Upper lobe of right lung (tissue), 1 donor: ENCODE results near the gene BRCC3. TPM values are rescaled to one million over a fixed set of nuclear protein-coding genes. Genes with fewer than 3 reads are reported as not detected.

ENCODE experiments used
- ATAC-seq: fragments of 200-7000 bp; cut with Tn5 transposase; one replicate; pipeline ENCODE4 v1.9.1; 2020; ENCODE audit warnings: mild to moderate bottlenecking, moderate library complexity
- DNase-seq: peaks from one replicate; pipeline ENCODE4 v3.0.0-alpha.2; 2020
- H3K27ac ChIP-seq: fragments of 200-600 bp; one replicate; pipeline ENCODE4 v1.8.0; 2022
- H3K27me3 ChIP-seq: fragments of 200-600 bp; one replicate; pipeline ENCODE4 v1.8.0; 2022; ENCODE audit warnings: mild to moderate bottlenecking
- H3K36me3 ChIP-seq: fragments of 200-600 bp; one replicate; pipeline ENCODE4 v1.8.0; 2022
- H3K4me1 ChIP-seq: fragments of 200-600 bp; one replicate; pipeline ENCODE4 v1.8.0; 2022
- H3K4me3 ChIP-seq: fragments of 200-600 bp; one replicate; pipeline ENCODE4 v1.8.0; 2022; ENCODE audit warnings: mild to moderate bottlenecking
- H3K9me3 ChIP-seq: fragments of 200-600 bp; one replicate; pipeline ENCODE4 v1.8.0; 2022
- intact Hi-C: fragments of 100-400 bp; cut with DNase I; formaldehyde crosslinking; loops from one replicate; pipeline ENCODE4 v1.11.0; 2022
- total RNA-seq: library from RNA; stranded (reverse); fragmentation: NEBNext Ultra II Directional; extraction: Animal tissue kit (Norgen Biotek cat#: 25700); gene quantifications from one replicate; pipeline ENCODE4 v1.2.1, GENCODE V29; 2021
- TF ChIP-seq, protein P1 (sequence below): fragments of 200-600 bp; IDR thresholded peaks from one replicate; pipeline ENCODE4 v1.8.0; 2022; ENCODE audit warnings: antibody characterized with exemption
- donor health status: DM: no; HTN: yes; CAD: no; lungs with severe emphysema.

BRCC3 gene
- total RNA-seq, 1 donor from 2014 or later: 16.7 TPM

DNA sequence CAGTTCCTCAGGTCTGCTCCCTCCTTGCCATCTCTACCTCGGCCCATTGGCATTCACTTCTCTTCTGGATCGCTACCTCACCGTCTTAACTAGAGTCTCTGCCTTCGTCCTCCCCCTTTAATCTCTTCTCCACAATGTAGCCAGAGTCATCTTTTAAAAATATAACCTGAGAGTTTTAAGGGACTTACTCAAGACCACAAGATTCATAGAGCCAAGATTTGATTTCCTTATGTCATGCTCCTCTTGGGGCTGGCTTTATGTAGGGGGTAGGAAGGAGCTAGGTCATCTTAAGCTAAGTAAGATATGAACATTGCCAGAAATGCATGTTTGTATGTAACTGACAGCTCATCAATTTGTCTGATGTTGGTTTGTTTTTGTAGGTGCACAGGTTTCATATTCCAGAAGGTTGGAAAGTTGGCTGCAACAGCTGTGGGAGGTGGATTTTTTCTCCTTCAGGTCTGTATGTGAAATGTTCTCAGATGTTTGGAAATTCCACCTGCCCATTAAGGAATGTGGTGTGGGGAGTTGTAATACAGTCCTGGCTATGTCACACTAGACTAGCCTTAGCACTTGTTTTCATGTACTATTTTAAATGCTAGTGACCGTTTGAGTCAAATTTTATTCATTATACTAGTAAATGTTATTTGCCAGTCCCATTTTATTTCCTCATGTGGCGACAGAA lies 25.0 kb upstream of the BRCC3 start:
- Histone ChIP-seq H3K4me3 (no peak overlapping the region), H3K27me3 (no peaks in the 10 kb centered on the region), H3K36me3 (no peaks in the 10 kb centered on the region), H3K9me3 (no peaks in the 10 kb centered on the region), H3K27ac (no peak overlapping the region), H3K4me1 (no peaks in the 10 kb centered on the region)
- TF ChIP-seq, protein P1, sequence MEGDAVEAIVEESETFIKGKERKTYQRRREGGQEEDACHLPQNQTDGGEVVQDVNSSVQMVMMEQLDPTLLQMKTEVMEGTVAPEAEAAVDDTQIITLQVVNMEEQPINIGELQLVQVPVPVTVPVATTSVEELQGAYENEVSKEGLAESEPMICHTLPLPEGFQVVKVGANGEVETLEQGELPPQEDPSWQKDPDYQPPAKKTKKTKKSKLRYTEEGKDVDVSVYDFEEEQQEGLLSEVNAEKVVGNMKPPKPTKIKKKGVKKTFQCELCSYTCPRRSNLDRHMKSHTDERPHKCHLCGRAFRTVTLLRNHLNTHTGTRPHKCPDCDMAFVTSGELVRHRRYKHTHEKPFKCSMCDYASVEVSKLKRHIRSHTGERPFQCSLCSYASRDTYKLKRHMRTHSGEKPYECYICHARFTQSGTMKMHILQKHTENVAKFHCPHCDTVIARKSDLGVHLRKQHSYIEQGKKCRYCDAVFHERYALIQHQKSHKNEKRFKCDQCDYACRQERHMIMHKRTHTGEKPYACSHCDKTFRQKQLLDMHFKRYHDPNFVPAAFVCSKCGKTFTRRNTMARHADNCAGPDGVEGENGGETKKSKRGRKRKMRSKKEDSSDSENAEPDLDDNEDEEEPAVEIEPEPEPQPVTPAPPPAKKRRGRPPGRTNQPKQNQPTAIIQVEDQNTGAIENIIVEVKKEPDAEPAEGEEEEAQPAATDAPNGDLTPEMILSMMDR: no peak
- ATAC-seq (no peak), DNase-seq (no peak)
- intact Hi-C loops: no loop called here

DNA sequence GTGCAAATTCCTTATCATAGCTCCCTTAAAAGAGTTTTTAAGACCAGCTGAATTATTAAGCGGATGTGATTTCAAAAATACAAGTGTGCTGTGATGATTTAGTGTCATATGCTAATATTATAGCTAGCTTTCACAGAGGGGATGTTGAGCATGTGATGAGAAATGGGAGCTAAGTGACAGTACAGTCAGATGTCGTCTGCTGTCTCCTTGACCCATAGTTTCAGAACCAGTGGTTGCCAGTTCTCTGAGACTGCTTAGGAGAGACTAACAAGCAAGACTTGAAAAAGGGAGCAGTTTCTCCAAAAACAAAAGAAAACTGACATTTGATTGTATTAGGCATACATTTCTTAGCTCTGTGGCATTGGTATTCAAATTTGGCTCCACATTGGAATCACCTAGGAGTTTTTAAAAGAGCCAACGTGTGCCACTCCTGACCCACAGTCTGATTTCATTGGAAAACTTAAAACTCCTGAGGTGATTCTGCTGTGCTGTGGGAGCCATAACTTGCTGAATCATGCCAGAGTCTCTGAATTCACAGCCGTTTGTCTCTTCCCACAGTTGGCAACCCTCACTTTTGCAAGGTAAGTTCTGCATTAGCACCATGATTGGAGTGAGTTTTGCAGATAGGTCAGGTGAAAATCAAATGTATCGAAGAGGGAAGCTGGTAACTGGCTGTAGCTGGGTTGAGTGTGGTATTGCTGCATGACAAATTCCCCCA lies 24.3 kb upstream of the BRCC3 start:
- no peaks in the 10 kb centered on the region for H3K4me1 ChIP-seq
- TF ChIP-seq, protein P1: no peak

DNA sequence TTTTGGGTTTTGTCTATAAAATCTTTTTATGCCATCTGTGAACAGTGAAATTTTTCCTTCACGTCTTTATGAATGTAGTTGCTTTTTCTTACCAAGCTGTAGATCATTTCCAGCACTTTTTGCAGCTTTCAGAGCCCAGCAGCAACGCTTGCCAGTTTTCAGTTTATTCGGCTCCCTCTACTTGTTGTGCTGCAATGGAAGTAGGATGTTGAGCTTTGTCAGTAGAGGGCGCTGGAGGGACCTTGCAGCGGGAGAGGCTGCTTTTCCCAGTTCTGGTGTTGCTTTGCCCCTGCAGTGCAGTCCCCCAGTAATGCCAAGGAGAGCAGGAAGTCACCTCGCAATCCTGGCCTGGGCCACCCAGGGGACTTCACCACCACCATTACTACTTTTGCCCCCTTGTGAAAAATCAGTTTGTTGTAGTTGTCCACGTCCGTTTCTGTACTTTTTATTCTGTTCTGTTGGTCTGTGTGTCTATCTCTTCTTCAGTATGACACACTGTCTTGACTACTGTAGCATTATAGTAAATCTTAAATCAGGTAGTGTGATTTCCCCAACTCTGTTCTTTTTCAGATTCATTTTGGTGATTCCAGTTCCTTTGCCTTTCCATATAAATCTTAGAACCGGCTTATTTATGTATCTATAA lies 22.2 kb upstream of the BRCC3 start:
- H3K27ac ChIP-seq: no peak overlapping the region
- no peaks in the 10 kb centered on the region for H3K4me1 ChIP-seq
- H3K36me3 ChIP-seq: peaks cover 8% of the 10 kb centered on the region
- no peaks in the 10 kb centered on the region for H3K9me3 ChIP-seq
- no peak for DNase-seq
- ATAC-seq: peak; percentile 62
- no peaks in the 10 kb centered on the region for H3K27me3 ChIP-seq
- intact Hi-C loops: no loop called here
- TF ChIP-seq, protein P1: peak; percentile 54
- H3K4me3 ChIP-seq: no peak overlapping the region

More for the DNA sequence above, 24.3 kb upstream of the BRCC3 start:
- Histone ChIP-seq H3K27ac (no peak overlapping the region), H3K4me3 (no peak overlapping the region), H3K27me3 (no peaks in the 10 kb centered on the region), H3K9me3 (no peaks in the 10 kb centered on the region), H3K36me3 (peaks cover 2% of the 10 kb centered on the region)
- DNase-seq (no peak), ATAC-seq (no peak)
- intact Hi-C loops: no loop called here

DNA sequence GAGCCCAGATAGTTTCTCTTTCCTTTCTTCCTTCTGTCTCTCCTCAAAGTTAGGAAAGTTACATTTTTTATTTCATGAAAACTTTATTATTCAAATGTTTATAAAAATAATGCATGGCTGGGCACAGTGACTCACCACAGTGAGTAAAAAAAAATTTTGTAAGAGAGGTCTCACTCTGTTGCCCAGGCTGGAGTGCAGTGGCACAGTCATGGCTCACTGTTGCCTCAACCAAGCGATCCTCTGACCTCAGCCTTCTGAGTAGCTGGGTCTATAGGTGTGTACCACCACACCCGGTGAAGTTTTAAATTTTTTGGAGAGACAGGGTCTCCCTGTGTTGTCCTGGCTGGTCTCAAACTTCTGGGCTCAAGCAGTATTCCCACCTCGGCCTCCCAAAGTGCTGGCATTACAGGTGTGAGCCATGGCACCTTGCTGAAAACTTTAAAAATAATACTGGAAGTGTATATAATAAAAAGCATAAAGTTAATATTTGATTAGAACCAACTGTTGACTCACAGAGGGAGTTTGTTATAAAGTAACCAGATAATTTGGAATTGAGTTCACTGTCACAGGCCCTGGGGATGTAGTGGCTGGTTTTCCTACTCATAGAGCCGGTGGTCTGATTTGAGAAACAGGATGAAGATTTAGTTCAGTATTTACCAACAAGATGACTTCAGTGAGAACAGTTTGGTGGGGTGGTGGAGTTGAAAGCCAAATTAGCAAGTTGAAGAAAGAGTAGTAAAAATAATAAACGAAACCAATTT lies 18.4 kb upstream of the BRCC3 start:
- H3K9me3 ChIP-seq: no peaks in the 10 kb centered on the region
- ATAC-seq (no peak), DNase-seq (no peak)
- intact Hi-C loops: loop anchor here (5.0 kb wide), 1 partner anchor 71 kb away; no protein-coding TSS in a partner anchor
- H3K36me3 ChIP-seq: peaks cover 8% of the 10 kb centered on the region
- no peak overlapping the region for H3K4me3 ChIP-seq
- H3K27me3 ChIP-seq: no peaks in the 10 kb centered on the region
- H3K4me1 ChIP-seq: no peaks in the 10 kb centered on the region
- H3K27ac ChIP-seq: no peak overlapping the region
- TF ChIP-seq, protein P1: no peak

DNA sequence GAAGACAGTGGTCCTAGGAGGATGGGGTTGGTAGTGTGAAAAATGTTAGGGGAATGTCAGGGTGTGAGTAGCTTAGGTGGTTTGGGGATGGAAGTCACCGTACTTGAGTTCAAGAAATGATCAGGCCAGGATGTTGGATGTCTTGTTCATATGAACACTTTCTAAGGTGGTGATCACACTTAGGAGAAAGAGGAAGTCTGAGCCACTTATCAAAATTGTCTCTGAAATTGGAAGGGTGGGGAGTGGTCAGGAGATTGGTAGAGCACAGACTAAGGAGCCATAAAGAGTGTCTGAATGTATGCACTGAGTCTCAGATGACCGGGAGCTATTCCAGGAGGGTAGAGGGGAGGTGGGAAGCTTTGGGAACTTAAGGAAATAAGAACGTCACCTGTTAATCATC lies 17.7 kb upstream of the BRCC3 start:
- TF ChIP-seq, protein P1: no peak
- no peak for ATAC-seq
- no peak overlapping the region for H3K27ac ChIP-seq
- H3K4me3 ChIP-seq: no peak overlapping the region
- H3K36me3 ChIP-seq: peaks cover 8% of the 10 kb centered on the region
- no peaks in the 10 kb centered on the region for H3K9me3 ChIP-seq
- intact Hi-C loops: loop anchor here (5.0 kb wide), 1 partner anchor 71 kb away; no protein-coding TSS in a partner anchor
- H3K4me1 ChIP-seq: no peaks in the 10 kb centered on the region
- no peaks in the 10 kb centered on the region for H3K27me3 ChIP-seq
- DNase-seq: no peak
